C4-2B (cell line): ENCODE data around the gene NOTUM.

Source experiments
- ZFX ChIP-seq: fragments of 450-650 bp; IDR thresholded peaks from 2 replicates; pipeline ENCODE4 v1.6.1; 2017
- TF ChIP-seq, protein P1 (sequence below): fragments of 450-650 bp; conservative IDR thresholded peaks from 2 replicates; pipeline ENCODE4 v1.5.1; 2017; ENCODE audit warnings: mild to moderate bottlenecking

DNA sequence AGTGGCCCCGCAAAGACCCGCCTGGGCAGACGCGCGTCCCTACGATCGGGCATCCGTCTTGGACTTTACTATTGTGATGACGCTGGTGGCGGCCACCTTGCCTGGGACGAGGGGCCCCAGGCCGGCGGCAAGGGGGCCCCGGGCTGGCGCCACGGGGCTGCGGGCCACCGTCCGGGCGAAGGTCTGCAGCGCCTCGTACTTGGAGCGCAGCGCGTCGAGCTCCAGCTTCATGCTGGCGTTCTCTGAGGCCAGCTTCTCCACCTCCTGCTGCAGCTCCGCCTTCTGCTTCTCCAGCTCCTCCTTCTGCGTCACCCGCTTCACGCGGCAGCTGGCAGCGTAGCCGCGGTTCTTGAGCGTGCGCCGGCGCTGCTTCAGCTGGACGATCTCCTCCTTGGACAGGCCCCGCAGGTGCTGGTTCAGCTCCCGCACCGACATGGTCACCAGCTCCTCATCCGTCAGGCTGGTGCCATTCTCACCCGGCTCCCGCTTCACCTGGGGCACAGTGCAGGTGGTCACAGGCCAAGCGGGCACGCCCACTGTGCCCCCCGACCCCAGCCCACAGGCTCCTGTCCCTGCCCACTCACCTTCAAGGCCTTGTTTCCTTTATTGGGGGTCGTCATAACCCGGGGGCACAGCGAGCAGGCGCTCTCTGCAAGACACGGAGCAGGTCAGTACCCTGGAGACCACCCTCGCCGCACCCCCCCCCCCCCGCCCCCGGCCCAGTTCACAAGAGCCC is 38.3 kb downstream of the NOTUM start:
- TF ChIP-seq, protein P1, sequence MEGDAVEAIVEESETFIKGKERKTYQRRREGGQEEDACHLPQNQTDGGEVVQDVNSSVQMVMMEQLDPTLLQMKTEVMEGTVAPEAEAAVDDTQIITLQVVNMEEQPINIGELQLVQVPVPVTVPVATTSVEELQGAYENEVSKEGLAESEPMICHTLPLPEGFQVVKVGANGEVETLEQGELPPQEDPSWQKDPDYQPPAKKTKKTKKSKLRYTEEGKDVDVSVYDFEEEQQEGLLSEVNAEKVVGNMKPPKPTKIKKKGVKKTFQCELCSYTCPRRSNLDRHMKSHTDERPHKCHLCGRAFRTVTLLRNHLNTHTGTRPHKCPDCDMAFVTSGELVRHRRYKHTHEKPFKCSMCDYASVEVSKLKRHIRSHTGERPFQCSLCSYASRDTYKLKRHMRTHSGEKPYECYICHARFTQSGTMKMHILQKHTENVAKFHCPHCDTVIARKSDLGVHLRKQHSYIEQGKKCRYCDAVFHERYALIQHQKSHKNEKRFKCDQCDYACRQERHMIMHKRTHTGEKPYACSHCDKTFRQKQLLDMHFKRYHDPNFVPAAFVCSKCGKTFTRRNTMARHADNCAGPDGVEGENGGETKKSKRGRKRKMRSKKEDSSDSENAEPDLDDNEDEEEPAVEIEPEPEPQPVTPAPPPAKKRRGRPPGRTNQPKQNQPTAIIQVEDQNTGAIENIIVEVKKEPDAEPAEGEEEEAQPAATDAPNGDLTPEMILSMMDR, result no peak
- TF ChIP-seq ZFX, result no peak
